ENCODE measurements around the gene ST6GALNAC4.

- TF ChIP-seq CTCF (IDR thresholded peaks at IDR 0.05) (peak in 1 of 6 experiments; percentile 15), POLR2A (IDR thresholded peaks at IDR 0.05) (no peak)
Measured at GRCh38 chr9:127910613-127911205, 6.1 kb downstream of the ST6GALNAC4 start.

All from esophagus squamous epithelium (tissue), 4 donors.